K562 (cell line): Measurements from ENCODE around the gene GPR32. TPM values are rescaled to one million over a fixed set of nuclear protein-coding genes. Genes with fewer than 3 reads are reported as not detected.

ENCODE experiments used
- ARHGAP35 ChIP-seq: fragments of 450-650 bp; IDR thresholded peaks from 2 replicates; pipeline ENCODE4 v1.6.1; 2018; ENCODE audit not compliant: partially characterized antibody
- CTBP1 ChIP-seq: fragments of 450-650 bp; IDR thresholded peaks from 2 replicates; pipeline ENCODE4 v1.6.1; 2016; ENCODE audit warnings: borderline replicate concordance
- DMBX1 ChIP-seq: fragments of 250-450 bp; sonication (Bioruptor Pico); IDR thresholded peaks from 2 replicates; pipeline ENCODE4 v1.8.0; 2022; ENCODE audit warnings: inconsistent platforms, mild to moderate bottlenecking, moderate library complexity, borderline replicate concordance
- E2F4 ChIP-seq: sonication (generic); formaldehyde crosslinking; IDR thresholded peaks from 2 replicates; pipeline ENCODE4 v1.8.0; 2022; ENCODE audit warnings: mild to moderate bottlenecking, low read depth, missing genetic modification reagents
- GABPA ChIP-seq: fragments of 200-800 bp; sonication (Bioruptor generic); conservative IDR thresholded peaks from 2 replicates; pipeline ENCODE4 v1.6.1; 2016; ENCODE audit warnings: low read depth, missing genetic modification characterization, missing compliant biosample characterization
- MECOM ChIP-seq: fragments of 250-450 bp; sonication (Bioruptor Pico); IDR thresholded peaks from 2 replicates; pipeline ENCODE4 v1.8.0; 2022; ENCODE audit warnings: inconsistent platforms
- MEF2A ChIP-seq: IDR thresholded peaks from 2 replicates; pipeline ENCODE4 v1.6.1; 2011; ENCODE audit warnings: low read depth, mild to moderate bottlenecking, low read length, moderate library complexity; ENCODE audit not compliant: control insufficient read depth
- NR4A1 ChIP-seq, 2 experiments: fragments of 250-450 bp in 1 of 2; fragments of 450-650 bp in 1 of 2; sonication (Bioruptor Pico) in 1 of 2; IDR thresholded peaks; 2 replicates each; pipeline versions ENCODE4 v1.4.0 to v1.6.1; 2016 to 2020; ENCODE audit warnings: mild to moderate bottlenecking in 2 of 2, missing compliant biosample characterization in 1 of 2, missing genetic modification characterization in 1 of 2, moderate library complexity in 1 of 2
- TEAD1 ChIP-seq, 2 experiments: fragments of 450-650 bp in 1 of 2; sonication (generic) in 1 of 2; formaldehyde crosslinking; IDR thresholded peaks; 2 replicates each; pipeline versions ENCODE4 v1.4.0 to v1.8.0; 2020 to 2022; ENCODE audit warnings: mild to moderate bottlenecking in 2 of 2, missing genetic modification reagents in 1 of 2
- ZBTB8A ChIP-seq: fragments of 450-650 bp; IDR thresholded peaks from 2 replicates; pipeline ENCODE4 v1.6.1; 2018; ENCODE audit warnings: mild to moderate bottlenecking, moderate library complexity; ENCODE audit not compliant: partially characterized antibody
- ZNF395 ChIP-seq: fragments of 200-800 bp; sonication (Bioruptor generic); IDR thresholded peaks from 2 replicates; pipeline ENCODE4 v1.6.1; 2017; ENCODE audit warnings: missing genetic modification characterization, missing compliant biosample characterization
- ZNF740 ChIP-seq, 3 experiments: fragments of 200-800 bp in 1 of 3; sonication (Bioruptor generic) in 1 of 3; sonication (generic) in 1 of 3; formaldehyde crosslinking in 1 of 3; IDR thresholded peaks; 2 replicates each; pipeline versions ENCODE4 v1.6.1 to v1.8.0; 2016 to 2022; ENCODE audit warnings: mild to moderate bottlenecking in 2 of 3, missing compliant biosample characterization in 2 of 3, missing genetic modification characterization in 2 of 3, missing genetic modification reagents in 1 of 3
- polyA plus RNA-seq, 8 experiments: library from polyadenylated mRNA; depleted of rRNA in 4 of 8; stranded (reverse) in 5 of 8; unstranded in 3 of 8; fragments of >200 nt; fragmentation: Nextera tagmentation in 2 of 8; fragmentation: Illumina TruSeq in 1 of 8; extraction: Ambion mirVana in 2 of 8; extraction: Trizol in 1 of 8; gene quantifications; 2 replicates each; pipeline versions ENCODE4 v1.2.1 to v1.2.3, GENCODE V29; 2011 to 2014; ENCODE audit warnings: inconsistent platforms in 1 of 8, missing spikeins in 1 of 8
- total RNA-seq, 7 experiments: library from RNA; depleted of rRNA in 6 of 7; stranded (reverse); fragments of >200 nt in 6 of 7; fragmentation: Illumina TruSeq in 2 of 7; extraction: Trizol in 2 of 7; gene quantifications; 2 replicates each; pipeline versions ENCODE4 v1.2.1 to v1.2.3, GENCODE V29; 2011 to 2021; ENCODE audit warnings: low replicate concordance in 1 of 7

Gene GPR32
- total and polyA plus RNA-seq, 9 of the 15 experiments (the other 6 are each of a cell fraction or from before 2014, with no cell fraction given), result not detected

GRCh38 chr19:50749490-50749889, 20.8 kb upstream of the GPR32 start (continued):
- no peak for TF ChIP-seq ZNF395
- TF ChIP-seq MEF2A, result no peak
- no peak for TF ChIP-seq ZBTB8A
- TF ChIP-seq CTBP1, result no peak
- TF ChIP-seq ZNF740 (CRISPR knock-in tag; IDR thresholded peaks at IDR 0.05), result no peak
- peak in 1 of 2 experiments; percentile 61; a peak in 1 of 4 replicates for TF ChIP-seq ZNF740 (tag; IDR thresholded peaks at IDR 0.05)
- no peak for TF ChIP-seq E2F4 (CRISPR knock-in tag)
- 0 out of 2 replicates have a peak, but pooled peaks have one; percentile 16 for TF ChIP-seq MECOM (CRISPR knock-in tag)
- TF ChIP-seq DMBX1 (CRISPR knock-in tag), result peak; percentile 76
- TF ChIP-seq GABPA (tag), result no peak
- no peak for TF ChIP-seq TEAD1 (CRISPR knock-in tag; IDR thresholded peaks at IDR 0.05)
- no peak for TF ChIP-seq NR4A1 (CRISPR knock-in tag; IDR thresholded peaks at IDR 0.05)
- peak; percentile 83; the same call in 1 of the 2 replicates for TF ChIP-seq NR4A1 (tag; IDR thresholded peaks at IDR 0.05)
- no peak for TF ChIP-seq ARHGAP35
